ENCODE results near the gene ELOVL1. TPM values are rescaled to one million over a fixed set of nuclear protein-coding genes. Genes with fewer than 3 reads are reported as not detected.
"Not testable (repeated sequence)": the region's sequence is repeated elsewhere in the genome, so short reads cannot be mapped to it uniquely, and the experiment has no call there.

The ELOVL1 gene
- total RNA-seq, 3 donors from 2014 or later = 91.4 to 99.8 (median 92.8) TPM

DNA sequence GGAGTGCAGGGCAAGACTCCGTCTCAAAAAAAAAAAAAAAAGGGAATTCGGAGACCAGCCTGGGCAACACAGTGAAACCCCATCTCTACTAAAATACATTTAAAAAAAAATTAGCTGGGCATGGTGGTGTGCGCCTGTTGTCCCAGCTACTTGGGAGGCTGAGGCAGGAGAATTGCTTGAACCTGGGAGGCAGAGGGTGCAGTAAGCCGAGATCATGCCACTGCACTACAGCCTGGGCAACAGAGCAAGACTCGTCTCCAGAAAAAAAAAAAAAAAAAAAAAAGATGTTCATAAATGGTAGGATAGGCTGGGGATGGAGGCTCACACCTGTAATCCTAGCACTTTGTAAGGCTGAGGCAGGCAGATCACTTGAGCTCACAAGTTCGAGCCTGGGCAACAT is 2.0 kb upstream of the ELOVL1 start:
- H3K4me3 Mint-ChIP-seq; H3K36me3 Mint-ChIP-seq (ENCODE audit: insufficient read depth); H3K9me3 Mint-ChIP-seq; DNase-seq; ATAC-seq; H3K27me3 Mint-ChIP-seq (ENCODE audit: low read depth): not testable (repeated sequence)
- H3K4me1 Mint-ChIP-seq (ENCODE audit: low read depth) = peaks cover 29% of the 10 kb centered on the region

GRCh38 chr1:43368646-43369020 is 822 bp upstream of the ELOVL1 start:
- Mint-ChIP-seq H3K4me3 (peak overlapping the region; percentile 93), H3K4me1 (ENCODE audit: low read depth) (peaks cover 29% of the 10 kb centered on the region), H3K9me3 (no peaks in the 10 kb centered on the region), H3K27me3 (ENCODE audit: low read depth) (no peaks in the 10 kb centered on the region), H3K36me3 (ENCODE audit: insufficient read depth) (peaks cover 14% of the 10 kb centered on the region)
- DNase-seq = no peak
- ATAC-seq = no peak

DNA sequence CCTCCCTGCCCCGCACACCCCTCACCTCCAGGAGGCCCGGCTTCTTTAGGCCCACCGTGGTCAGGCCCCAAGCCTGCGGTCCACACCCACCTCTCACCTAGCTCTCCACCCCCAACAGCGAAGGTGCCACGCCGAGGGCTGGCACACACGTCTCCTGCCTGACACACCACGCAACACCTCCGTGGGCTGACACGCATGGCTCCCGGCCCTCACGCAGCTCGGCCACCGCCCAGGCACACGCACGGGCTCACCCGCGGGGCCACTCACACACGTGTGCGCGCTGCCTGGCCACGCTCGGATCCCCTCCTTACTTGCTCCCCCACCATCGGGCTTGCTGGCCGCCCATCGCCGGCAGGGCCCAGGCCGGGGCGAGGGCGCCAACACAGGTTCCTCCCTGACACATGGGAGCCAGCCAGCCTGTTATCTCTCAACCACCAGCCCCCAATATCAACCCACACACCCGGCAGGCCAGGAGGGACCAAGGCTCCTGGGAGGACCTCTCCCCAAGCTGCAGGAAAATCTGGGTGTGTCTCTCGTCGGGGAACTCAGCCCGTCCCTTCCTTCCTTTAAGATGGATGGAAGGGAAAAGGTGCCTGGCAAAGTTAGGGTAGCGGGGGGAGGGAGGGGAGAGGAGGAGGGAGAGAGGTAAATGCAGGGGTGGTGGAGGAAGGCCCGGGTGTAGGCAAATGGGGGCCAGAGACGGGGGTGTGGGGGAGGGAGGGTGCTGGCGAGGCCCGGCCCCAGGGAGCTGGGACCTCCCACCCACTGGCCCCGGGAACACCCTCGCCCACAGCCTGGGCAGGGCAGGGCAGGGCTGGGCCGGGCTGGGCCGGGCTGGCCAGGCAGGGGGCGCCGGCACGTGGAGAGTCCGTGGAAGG is 546 bp downstream of the ELOVL1 start:
- no peaks in the 10 kb centered on the region for H3K9me3 Mint-ChIP-seq
- peaks cover 16% of the 10 kb centered on the region for H3K36me3 Mint-ChIP-seq (ENCODE audit: insufficient read depth)
- ATAC-seq (peak; percentile 61 to 68), DNase-seq (no peak)
- H3K4me1 Mint-ChIP-seq (ENCODE audit: low read depth) = peaks cover 29% of the 10 kb centered on the region
- peak overlapping the region; percentile 90 for H3K4me3 Mint-ChIP-seq
- no peaks in the 10 kb centered on the region for H3K27me3 Mint-ChIP-seq (ENCODE audit: low read depth)

DNA sequence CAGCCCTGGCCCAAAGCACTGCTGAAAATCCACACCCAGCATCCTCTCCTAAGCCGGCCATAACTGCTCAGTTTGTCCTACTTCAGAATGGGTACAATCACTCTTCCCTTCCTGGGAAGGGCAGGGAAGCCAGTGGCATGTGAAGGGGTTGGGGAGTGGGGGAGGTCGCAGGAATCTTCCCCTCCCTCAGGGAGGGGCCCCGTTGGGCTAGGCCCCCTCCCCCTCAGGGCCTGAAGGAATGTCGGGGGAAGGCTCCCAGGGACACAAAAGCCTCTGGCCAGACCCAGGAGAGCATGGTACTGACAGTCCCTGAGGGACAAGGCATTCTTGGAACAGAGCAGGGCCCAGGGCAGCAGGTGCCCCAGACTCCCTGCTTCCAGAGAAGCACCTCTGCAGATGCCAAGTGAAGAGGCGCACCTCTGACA is 1.2 kb downstream of the ELOVL1 start:
- no peaks in the 10 kb centered on the region for H3K27me3 Mint-ChIP-seq (ENCODE audit: low read depth)
- no peaks in the 10 kb centered on the region for H3K9me3 Mint-ChIP-seq
- H3K4me1 Mint-ChIP-seq (ENCODE audit: low read depth) = peaks cover 29% of the 10 kb centered on the region
- peak overlapping the region; percentile 90 for H3K4me3 Mint-ChIP-seq
- peaks cover 16% of the 10 kb centered on the region for H3K36me3 Mint-ChIP-seq (ENCODE audit: insufficient read depth)
- ATAC-seq (no peak), DNase-seq (no peak)

- Mint-ChIP-seq H3K9me3 (no peaks in the 10 kb centered on the region), H3K4me3 (peak overlapping the region; percentile 90), H3K4me1 (ENCODE audit: low read depth) (peaks cover 29% of the 10 kb centered on the region), H3K27me3 (ENCODE audit: low read depth) (no peaks in the 10 kb centered on the region), H3K36me3 (ENCODE audit: insufficient read depth) (peaks cover 16% of the 10 kb centered on the region)
- ATAC-seq = no peak
- DNase-seq = no peak
These were observed 1.6 kb downstream of the ELOVL1 start for GRCh38 chr1:43366179-43366578.

DNA sequence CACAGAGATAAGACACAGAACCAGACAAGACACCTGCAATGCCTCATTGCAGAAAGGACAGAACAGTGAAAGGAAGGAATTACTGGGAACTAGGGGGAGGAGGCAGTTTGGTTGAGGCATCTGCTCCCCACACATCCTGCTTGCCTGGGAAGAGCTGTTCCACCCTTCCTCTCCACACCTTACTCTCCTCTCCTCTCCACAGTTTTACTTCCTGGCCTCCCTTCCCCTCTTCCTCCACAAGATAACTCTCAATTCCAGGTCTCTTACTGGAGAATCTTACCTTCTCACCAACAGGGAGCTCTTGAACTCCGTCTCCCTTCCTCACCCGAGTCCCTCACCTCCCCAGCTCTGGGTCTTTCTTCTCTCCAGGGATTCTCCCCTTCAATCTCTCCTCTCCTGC is 2.1 kb downstream of the ELOVL1 start:
- no peak for ATAC-seq
- no peaks in the 10 kb centered on the region for H3K27me3 Mint-ChIP-seq (ENCODE audit: low read depth)
- H3K4me1 Mint-ChIP-seq (ENCODE audit: low read depth) = peaks cover 26% of the 10 kb centered on the region
- peaks cover 16% of the 10 kb centered on the region for H3K36me3 Mint-ChIP-seq (ENCODE audit: insufficient read depth)
- peak overlapping the region; percentile 90 for H3K4me3 Mint-ChIP-seq
- H3K9me3 Mint-ChIP-seq = no peaks in the 10 kb centered on the region
- no peak for DNase-seq

GRCh38 chr1:43363935-43364525 is 3.8 kb downstream of the ELOVL1 start:
- DNase-seq (no peak), ATAC-seq (no peak)
- no peak overlapping the region for H3K4me3 Mint-ChIP-seq
- H3K4me1 Mint-ChIP-seq (ENCODE audit: low read depth) = peaks cover 32% of the 10 kb centered on the region
- H3K9me3 Mint-ChIP-seq = no peaks in the 10 kb centered on the region
- H3K36me3 Mint-ChIP-seq (ENCODE audit: insufficient read depth) = peaks cover 16% of the 10 kb centered on the region
- no peaks in the 10 kb centered on the region for H3K27me3 Mint-ChIP-seq (ENCODE audit: low read depth)

DNA sequence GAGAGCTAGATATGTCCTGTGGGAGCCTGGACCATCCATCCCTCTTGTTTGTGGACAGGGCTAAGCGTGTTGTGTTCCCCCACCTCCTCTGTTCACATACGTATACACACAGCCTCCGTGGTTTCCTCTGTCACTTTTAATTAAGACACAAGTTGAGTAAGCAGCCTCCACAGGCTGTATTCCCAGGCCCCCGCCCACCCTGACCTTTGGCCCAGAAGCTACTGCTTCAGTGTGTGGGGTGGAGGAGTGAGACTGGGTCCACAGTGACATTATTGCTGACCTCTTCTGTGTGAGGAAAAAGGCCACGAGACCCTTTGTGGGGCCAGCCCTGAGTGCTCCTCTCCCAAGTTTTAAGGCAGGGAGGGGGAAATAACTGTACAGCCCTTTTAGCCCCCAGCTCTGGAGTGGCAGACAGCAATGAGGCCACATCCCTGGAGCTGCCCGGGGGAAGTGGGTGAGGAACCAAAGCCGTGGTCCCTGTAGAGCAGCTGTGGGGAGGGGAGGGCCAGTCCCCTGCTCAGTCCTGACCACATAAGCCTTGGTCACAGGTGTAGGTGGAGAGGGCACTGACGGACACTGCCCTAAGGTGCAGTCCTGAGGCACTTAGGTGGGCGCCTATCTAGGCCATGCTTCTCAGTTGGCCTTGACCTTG is 4.4 kb downstream of the ELOVL1 start:
- no peak for ATAC-seq
- Mint-ChIP-seq H3K4me3 (no peak overlapping the region), H3K27me3 (ENCODE audit: low read depth) (no peaks in the 10 kb centered on the region), H3K9me3 (no peaks in the 10 kb centered on the region), H3K4me1 (ENCODE audit: low read depth) (peaks cover 29% of the 10 kb centered on the region), H3K36me3 (ENCODE audit: insufficient read depth) (peaks cover 16% of the 10 kb centered on the region)
- DNase-seq = no peak

DNA sequence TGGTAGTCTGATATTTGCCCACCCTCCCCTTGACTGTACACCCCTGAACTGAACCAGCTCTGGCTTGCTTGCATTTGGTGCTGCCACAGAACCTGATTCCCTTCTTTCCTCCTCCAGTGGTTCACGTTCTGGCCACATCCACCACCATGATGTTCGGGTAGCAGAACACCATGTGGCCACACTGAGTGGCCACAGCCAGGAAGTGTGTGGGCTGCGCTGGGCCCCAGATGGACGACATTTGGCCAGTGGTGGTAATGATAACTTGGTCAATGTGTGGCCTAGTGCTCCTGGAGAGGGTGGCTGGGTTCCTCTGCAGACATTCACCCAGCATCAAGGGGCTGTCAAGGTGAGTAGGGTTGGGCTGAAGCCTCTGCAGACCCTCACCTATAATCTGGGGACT is 7.2 kb downstream of the ELOVL1 start:
- Mint-ChIP-seq H3K4me3 (no peak overlapping the region), H3K27me3 (ENCODE audit: low read depth) (no peaks in the 10 kb centered on the region), H3K9me3 (no peaks in the 10 kb centered on the region), H3K36me3 (ENCODE audit: insufficient read depth) (peaks cover 14% of the 10 kb centered on the region), H3K4me1 (ENCODE audit: low read depth) (peaks cover 27% of the 10 kb centered on the region)
- ATAC-seq (no peak), DNase-seq (no peak)

- no peak for DNase-seq
These were observed 8.1 kb downstream of the ELOVL1 start for GRCh38 chr1:43359696-43360095.

GRCh38 chr1:43358746-43359693 is 8.8 kb downstream of the ELOVL1 start, which contains the start of gene CDC20:
CDC20 (plus strand) TSS chr1:43358981; CDS start chr1:43359216, 235 bp downstream.
- ATAC-seq (peak; percentile 99), DNase-seq (peak; percentile 96)
- Mint-ChIP-seq H3K27me3 (ENCODE audit: low read depth) (no peaks in the 10 kb centered on the region), H3K9me3 (no peaks in the 10 kb centered on the region), H3K36me3 (ENCODE audit: insufficient read depth) (peaks cover 6% of the 10 kb centered on the region), H3K4me3 (peak within 1 kb of the TSS; percentile 91), H3K4me1 (ENCODE audit: low read depth) (peaks cover 20% of the 10 kb centered on the region)

More at GRCh38 chr1:43359696-43360095, 8.1 kb downstream of the ELOVL1 start:
- Mint-ChIP-seq H3K27me3 (ENCODE audit: low read depth) (no peaks in the 10 kb centered on the region), H3K36me3 (ENCODE audit: insufficient read depth) (peaks cover 9% of the 10 kb centered on the region), H3K4me1 (ENCODE audit: low read depth) (peaks cover 20% of the 10 kb centered on the region), H3K9me3 (no peaks in the 10 kb centered on the region), H3K4me3 (peak overlapping the region; percentile 91)
- ATAC-seq = no peak

DNA sequence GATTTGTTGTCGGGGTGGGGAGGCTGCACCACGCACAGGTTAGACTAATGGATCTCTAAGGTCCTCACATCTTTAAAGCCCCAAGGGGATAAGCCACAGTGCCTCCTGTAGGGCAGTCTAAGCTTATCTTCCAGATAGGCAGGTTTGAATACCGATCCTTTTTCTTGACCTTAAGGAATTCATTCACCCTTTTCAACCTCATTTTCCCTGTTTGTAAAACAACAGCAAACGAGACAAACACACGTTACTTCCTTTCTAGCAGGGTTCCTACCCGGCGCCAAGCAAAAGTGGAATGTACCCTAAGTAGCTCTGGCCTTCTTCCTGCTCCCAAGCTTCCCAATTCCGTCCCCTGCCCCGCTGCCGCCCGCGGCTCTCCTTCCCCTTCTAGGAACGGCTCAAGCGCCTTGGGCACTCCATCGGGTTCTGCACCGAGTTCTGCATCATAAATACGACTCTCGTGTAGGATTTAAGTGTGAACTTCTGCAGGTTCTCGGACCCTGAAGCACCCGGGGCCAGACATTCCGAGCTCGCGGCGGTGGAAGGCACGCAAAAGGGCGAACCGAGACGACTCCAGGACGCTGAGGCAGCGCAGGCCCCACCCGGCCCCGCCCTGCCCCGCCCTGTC is 9.6 kb downstream of the ELOVL1 start:
- DNase-seq = no peak
- Mint-ChIP-seq H3K4me3 (peak overlapping the region; percentile 91), H3K36me3 (ENCODE audit: insufficient read depth) (peaks cover 2% of the 10 kb centered on the region), H3K4me1 (ENCODE audit: low read depth) (peaks cover 20% of the 10 kb centered on the region), H3K9me3 (no peaks in the 10 kb centered on the region), H3K27me3 (ENCODE audit: low read depth) (no peaks in the 10 kb centered on the region)
- peak; percentile 9 to 15 for ATAC-seq

DNA sequence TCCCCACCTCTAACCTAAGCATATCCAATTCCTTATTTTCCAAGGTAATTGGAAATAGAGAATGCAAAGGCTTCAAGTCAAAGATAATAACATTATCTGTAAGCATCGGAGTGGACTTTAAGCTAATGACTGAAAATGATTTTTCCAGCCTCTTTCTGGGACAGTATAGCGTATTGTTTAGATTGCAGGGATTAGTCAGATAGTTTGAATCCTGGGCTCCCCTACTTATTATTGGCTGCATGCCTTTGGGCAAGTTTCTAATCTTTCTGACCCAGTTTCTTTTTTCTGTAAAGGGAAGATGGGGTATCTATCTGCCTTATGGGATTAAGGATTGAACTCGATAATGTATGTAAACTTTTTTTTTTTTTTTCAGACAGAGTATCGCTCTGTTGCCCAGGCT is 10.6 kb downstream of the ELOVL1 start:
- H3K36me3 Mint-ChIP-seq (ENCODE audit: insufficient read depth) = no peaks in the 10 kb centered on the region
- DNase-seq (no peak), ATAC-seq (no peak)
- no peaks in the 10 kb centered on the region for H3K9me3 Mint-ChIP-seq
- H3K27me3 Mint-ChIP-seq (ENCODE audit: low read depth) = no peaks in the 10 kb centered on the region
- peaks cover 20% of the 10 kb centered on the region for H3K4me1 Mint-ChIP-seq (ENCODE audit: low read depth)
- H3K4me3 Mint-ChIP-seq = peak overlapping the region; percentile 19

Measured in activated T-cell treated with anti-CD3 and anti-CD28 coated beads, Interleukin-2, amount 50 U/mL, for 4 hours (primary cell).